GM12878 (cell line): ENCODE measurements around the gene RHOC. TPM values are rescaled to one million over a fixed set of nuclear protein-coding genes. Genes with fewer than 3 reads are reported as not detected.

Experiments
- ATAC-seq: fragments of 200-7000 bp; cut with Tn5 transposase; 3 replicates; pipeline ENCODE4 v1.9.1; 2020; ENCODE audit warnings: mild to moderate bottlenecking, moderate library complexity
- BruUV-seq: library from RNA; stranded (reverse); fragments of 400-500 nt; replicated peaks from 2 replicates; lab custom pipeline; 2021; lab: Mats Ljungman, UMichigan
- CTCF ChIA-PET: fragments of 300-600 bp; sonication (Branson Sonifier 250); formaldehyde crosslinking; extraction: SDS; loops from one replicate; lab custom pipeline; 2021; ENCODE audit warnings: inconsistent platforms; lab: Yijun Ruan, JAX
- POLR2A ChIA-PET: fragments of 350-600 bp; formaldehyde crosslinking; extraction: SDS; loops from one replicate; lab custom pipeline; 2021; ENCODE audit warnings: inconsistent platforms; lab: Charles Lee
- RAD21 ChIA-PET: fragments of 300-600 bp; sonication (Branson Sonifier 250); formaldehyde crosslinking; loops from one replicate; lab custom pipeline; 2023; ENCODE audit warnings: antibody characterized with exemption; ENCODE audit not compliant: unreplicated experiment; lab: Charles Lee
- SMC1A ChIA-PET: fragments of 300-600 bp; sonication (Branson Sonifier 250); formaldehyde crosslinking; loops from one replicate; lab custom pipeline; 2023; ENCODE audit not compliant: unreplicated experiment, uncharacterized antibody; lab: Charles Lee
- DNase-seq: peaks from one replicate; pipeline ENCODE4 v3.0.0-alpha.2; 2011; ENCODE audit warnings: low read depth, low spot score
- FAIRE-seq: peaks from 3 replicates; lab custom pipeline; 2011; peaks lifted over from hg19 to GRCh38; lab: Jason Lieb, UNC
- H2AFZ ChIP-seq: 2 replicates; pipeline ENCODE4 v1.6.0; 2011; ENCODE audit warnings: low read depth, low read length, control low read depth; ENCODE audit not compliant: control insufficient read depth
- H3K27ac ChIP-seq: 2 replicates; pipeline ENCODE4 v1.5.1; 2011; ENCODE audit warnings: control low read depth; ENCODE audit not compliant: control insufficient read depth, insufficient read depth
- H3K27me3 ChIP-seq, 2 experiments: replicated peaks in 1 of 2; 2 replicates each; pipeline versions ENCODE4 v1.6.0 to v1.6.1; 2011; ENCODE audit warnings: low read length in 1 of 2; ENCODE audit not compliant: control insufficient read depth in 2 of 2, insufficient read depth in 2 of 2
- H3K36me3 ChIP-seq, 2 experiments: 2 replicates each; pipeline ENCODE4 v1.5.1; 2011; ENCODE audit warnings: low read length in 1 of 2; ENCODE audit not compliant: control insufficient read depth in 2 of 2, insufficient read depth in 2 of 2
- H3K4me1 ChIP-seq: 2 replicates; pipeline ENCODE4 v1.6.1; 2011; ENCODE audit warnings: mild to moderate bottlenecking, low read length, moderate library complexity, mixed read lengths; ENCODE audit not compliant: control insufficient read depth, insufficient read depth
- H3K4me2 ChIP-seq: 2 replicates; pipeline ENCODE4 v1.6.0; 2011; ENCODE audit warnings: control low read depth; ENCODE audit not compliant: control insufficient read depth, insufficient read depth
- H3K4me3 ChIP-seq: fragments of 200-600 bp; sonication (generic); 2 replicates; pipeline ENCODE4 v1.5.1; 2016
- H3K79me2 ChIP-seq: 2 replicates; pipeline ENCODE4 v1.6.0; 2011; ENCODE audit warnings: low read length; ENCODE audit not compliant: control insufficient read depth, insufficient read depth
- H3K9ac ChIP-seq: 2 replicates; pipeline ENCODE4 v1.8.0; 2011; ENCODE audit warnings: low read length, control low read depth, mixed read lengths; ENCODE audit not compliant: control insufficient read depth, insufficient read depth
- H3K9me3 ChIP-seq: replicated peaks from 3 replicates; pipeline ENCODE4 v1.5.1; 2011; ENCODE audit warnings: mild to moderate bottlenecking, low read length; ENCODE audit not compliant: control insufficient read depth, insufficient read depth
- H4K20me1 ChIP-seq: 2 replicates; pipeline ENCODE4 v1.6.0; 2011; ENCODE audit not compliant: control insufficient read depth, insufficient read depth
- BRCA1 ChIP-seq: IDR thresholded peaks from 2 replicates; pipeline ENCODE4 v1.6.1; 2011; ENCODE audit warnings: low read depth, low read length, improper control_type of control experiment
- CBFB ChIP-seq: IDR thresholded peaks from 2 replicates; pipeline ENCODE4 v1.6.1; 2016; ENCODE audit warnings: antibody characterized with exemption, low read depth
- CBX5 ChIP-seq: sonication (generic); IDR thresholded peaks from 2 replicates; pipeline ENCODE4 v1.6.1; 2016; ENCODE audit warnings: low read depth, moderate library complexity, mild to moderate bottlenecking, inconsistent platforms
- EP300 ChIP-seq, 2 experiments: fragments of 150-350 bp in 1 of 2; IDR thresholded peaks; 2 replicates each; pipeline ENCODE4 v1.6.1; 2011 to 2012; ENCODE audit warnings: low read depth in 2 of 2, low read length in 2 of 2, borderline replicate concordance in 1 of 2, improper control_type of control experiment in 1 of 2, inconsistent platforms in 1 of 2; ENCODE audit not compliant: control insufficient read depth in 1 of 2
- HDAC2 ChIP-seq: fragments of 200-600 bp; sonication (generic); IDR thresholded peaks from 2 replicates; pipeline ENCODE4 v1.6.1; 2017
- NRF1 ChIP-seq: conservative IDR thresholded peaks from 2 replicates; pipeline ENCODE4 v1.6.1; 2011; ENCODE audit warnings: mild to moderate bottlenecking, low read depth, low read length, improper control_type of control experiment
- RBBP5 ChIP-seq: fragments of 200-600 bp; sonication (generic); conservative IDR thresholded peaks from 2 replicates; pipeline ENCODE4 v1.6.1; 2016
- SREBF2 ChIP-seq: IDR thresholded peaks from 2 replicates; pipeline ENCODE4 v1.6.1; 2012; ENCODE audit warnings: mild to moderate bottlenecking, low read length
- TCF12 ChIP-seq: IDR thresholded peaks from 2 replicates; pipeline ENCODE4 v1.6.1; 2011; ENCODE audit warnings: low read depth, mild to moderate bottlenecking, low read length
- ZNF217 ChIP-seq: fragments of 450-650 bp; IDR thresholded peaks from 2 replicates; pipeline ENCODE4 v1.6.1; 2017; ENCODE audit warnings: antibody characterized with exemption, mild to moderate bottlenecking
- WGBS: methylation state at CpG from one replicate; pipeline ENCODE4 v1.1.6; 2016; ENCODE audit warnings: low lambda C conversion rate; ENCODE audit not compliant: insufficient replicate concordance, insufficient coverage; ENCODE audit errors: missing lambda C conversion rate; 5-methylcytosine and 5-hydroxymethylcytosine counted together
- in situ Hi-C: fragments of 300-500 bp; cut with MboI; formaldehyde crosslinking; loops from 9 replicates; pipeline ENCODE4 v1.14.3; 2018; ENCODE audit warnings: mixed read lengths
- intact Hi-C: fragments of 100-400 bp; cut with micrococcal nuclease; formaldehyde crosslinking; loops from one replicate; pipeline ENCODE4 v1.14.2; 2022; ENCODE audit not compliant: unreplicated experiment
- polyA plus RNA-seq, 11 experiments: library from polyadenylated mRNA; depleted of rRNA in 4 of 11; unstranded in 6 of 11; stranded (reverse) in 5 of 11; fragments of >200 nt; fragmentation: Nextera tagmentation in 4 of 11; fragmentation: Illumina TruSeq in 1 of 11; extraction: Ambion mirVana in 4 of 11; extraction: Trizol in 1 of 11; gene quantifications; 1 replicate in 1 of 11; 2 replicates in 10 of 11; pipeline versions ENCODE4 v1.2.1 to v1.2.3, GENCODE V29; 2011 to 2016; ENCODE audit warnings: inconsistent platforms in 2 of 11, missing spikeins in 2 of 11, low read depth in 1 of 11
- total RNA-seq, 4 experiments: library from RNA; depleted of rRNA in 3 of 4; stranded (reverse); fragments of >200 nt in 3 of 4; fragmentation: Illumina TruSeq in 1 of 4; extraction: Trizol in 1 of 4; gene quantifications; 2 replicates each; pipeline versions ENCODE4 v1.2.1 to v1.2.3, GENCODE V29; 2013 to 2021

Gene RHOC
- total and polyA plus RNA-seq, 10 of the 15 experiments (the other 5 are each of a cell fraction or from before 2014, with no cell fraction given): 20.6 to 371 (median 158) TPM

DNA sequence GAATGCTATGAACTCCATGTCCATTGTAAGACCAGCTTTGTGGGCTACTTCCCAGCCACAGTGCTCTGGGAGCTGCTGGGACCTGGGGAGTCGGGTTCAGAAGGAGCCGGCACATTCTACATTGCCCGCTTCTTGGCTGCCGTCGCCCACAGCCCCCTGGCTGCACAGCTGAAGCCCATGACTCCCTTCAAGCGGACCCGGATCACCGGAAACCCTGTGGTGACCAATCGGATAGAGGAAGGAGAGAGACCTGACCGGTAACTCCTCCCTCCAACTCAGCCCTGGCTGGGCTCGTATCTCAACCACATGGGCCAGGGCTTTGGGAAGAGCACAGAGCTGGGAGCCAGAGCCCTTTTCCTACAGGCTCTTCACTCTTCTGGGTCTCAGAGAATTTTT lies 17.1 kb downstream of the RHOC start:
- Histone ChIP-seq H3K9me3 (no peaks in the 10 kb centered on the region), H3K4me3 (no peak overlapping the region), H2AFZ (no peak overlapping the region), H3K4me1 (peaks cover 11% of the 10 kb centered on the region; the same call in 1 of the 2 replicates), H4K20me1 (0 out of 2 replicates have a peak, but pooled peaks cover 3% of the 10 kb centered on the region), H3K79me2 (no peaks in the 10 kb centered on the region; the same call in 1 of the 2 replicates), H3K27ac (no peak overlapping the region), H3K4me2 (no peak overlapping the region), H3K9ac (no peak overlapping the region), H3K27me3 (no peaks in the 10 kb centered on the region), H3K36me3 (peaks cover 6 to 10% of the 10 kb centered on the region in 2 experiments)
- 97% methylated on average over 11 of the region's 11 CpGs for WGBS
- ChIA-PET RAD21 (no interaction called here), POLR2A (no interaction called here), CTCF (no interaction called here), SMC1A (interaction anchor here (0.6 kb wide), 1 partner anchor 51 kb away, joined by 3 read pairs; no protein-coding TSS in a partner anchor)
- in situ Hi-C loops (no loop called here), intact Hi-C loops (no loop called here)
- no peak for ATAC-seq
- BruUV-seq: no TSS peak
- FAIRE-seq: no peak
- TF ChIP-seq CBX5 (no peak), EP300 (IDR thresholded peaks at IDR 0.05; ENCODE audit: borderline replicate concordance in 1 of 2, control insufficient read depth in 1 of 2, low read depth in 2 of 2, low read length in 2 of 2) (no peak), BRCA1 (no peak), RBBP5 (no peak), SREBF2 (no peak), ZNF217 (no peak), NRF1 (no peak), TCF12 (no peak), CBFB (no peak), HDAC2 (no peak)
- no peak for DNase-seq
